K562 (cell line): ENCODE data around the gene TBC1D20. TPM values are rescaled to one million over a fixed set of nuclear protein-coding genes. Genes with fewer than 3 reads are reported as not detected.
A peak's percentile ranks its signal among the peaks of the same experiment; 100 is the strongest.

ENCODE experiments used
- ATAC-seq: fragments of 200-7000 bp; cut with Tn5 transposase; 3 replicates; pipeline ENCODE4 v1.9.1; 2020; ENCODE audit warnings: moderate library complexity
- BruUV-seq: library from RNA; stranded (reverse); fragments of 400-500 nt; replicated peaks from 2 replicates; lab custom pipeline; 2021; lab: Mats Ljungman, UMichigan
- CTCF ChIA-PET: fragments of 300-600 bp; formaldehyde crosslinking; extraction: SDS; loops from one replicate; lab custom pipeline; 2021; ENCODE audit warnings: low intra/inter-chr PET ratio; lab: Yijun Ruan, JAX
- POLR2A ChIA-PET: fragments of 300-600, 350-650 bp; sonication (Branson Sonifier 250); formaldehyde crosslinking; extraction: SDS; loops from one replicate; lab custom pipeline; 2021; ENCODE audit warnings: antibody characterized with exemption, inconsistent platforms; lab: Yijun Ruan, JAX
- DNase-seq, 4 experiments: peaks; one replicate each; pipeline versions ENCODE4 v3.0.0 to v3.0.0-alpha.2; 2011 to 2018; ENCODE audit warnings: low spot score in 3 of 4, mixed read lengths in 3 of 4; ENCODE audit errors: extremely low read depth in 1 of 4
- FAIRE-seq: peaks from 2 replicates; lab custom pipeline; 2011; peaks lifted over from hg19 to GRCh38; lab: Jason Lieb, UNC
- H2AFZ ChIP-seq: 2 replicates; pipeline ENCODE4 v1.6.0; 2011; ENCODE audit warnings: low read depth, low read length, control low read depth, inconsistent platforms
- H3K27ac ChIP-seq: fragments of 200-600 bp; 3 replicates; pipeline ENCODE4 v1.8.0; 2011; ENCODE audit warnings: low read depth, mild to moderate bottlenecking, control low read depth, inconsistent platforms, low read length, moderate library complexity, mixed read lengths; ENCODE audit errors: extremely low read depth
- H3K27me3 ChIP-seq, 2 experiments: fragments of 300-600 bp in 1 of 2; 2 replicates in 1 of 2; 3 replicates in 1 of 2; pipeline versions ENCODE4 v1.6.0 to v1.8.0; 2011; ENCODE audit warnings: inconsistent platforms in 2 of 2, low read length in 2 of 2, mild to moderate bottlenecking in 1 of 2, mixed read lengths in 1 of 2, moderate library complexity in 1 of 2; ENCODE audit not compliant: control insufficient read depth in 2 of 2, insufficient read depth in 2 of 2
- H3K36me3 ChIP-seq: fragments of 300-600 bp; 3 replicates; pipeline ENCODE4 v1.8.0; 2011; ENCODE audit warnings: mild to moderate bottlenecking, low read length, inconsistent platforms; ENCODE audit not compliant: control insufficient read depth, insufficient read depth
- H3K4me1 ChIP-seq, 2 experiments: fragments of 200-600 bp in 1 of 2; replicated peaks in 1 of 2; 2 replicates in 1 of 2; 3 replicates in 1 of 2; pipeline versions ENCODE4 v1.5.1 to v1.8.0; 2011; ENCODE audit warnings: inconsistent platforms in 2 of 2, low read length in 2 of 2, mild to moderate bottlenecking in 1 of 2, mixed read lengths in 1 of 2, moderate library complexity in 1 of 2; ENCODE audit not compliant: control insufficient read depth in 2 of 2, insufficient read depth in 2 of 2
- H3K4me2 ChIP-seq: 2 replicates; pipeline ENCODE4 v1.6.1; 2011; ENCODE audit warnings: low read length, control low read depth, inconsistent platforms, mixed read lengths; ENCODE audit not compliant: insufficient read depth
- H3K4me3 ChIP-seq: fragments of 200-600 bp; sonication (generic), shearing (Covaris generic); 2 replicates; pipeline ENCODE4 v1.5.1; 2016; ENCODE audit warnings: control low read depth, inconsistent platforms
- H3K79me2 ChIP-seq: fragments of 200-600 bp; 3 replicates; pipeline ENCODE4 v1.8.0; 2011; ENCODE audit warnings: low read length, inconsistent platforms; ENCODE audit not compliant: control insufficient read depth, insufficient read depth
- H3K9ac ChIP-seq, 2 experiments: 2 replicates each; pipeline versions ENCODE4 v1.6.0 to v1.6.1; 2011; ENCODE audit warnings: low read depth in 2 of 2, low read length in 2 of 2, control low read depth in 1 of 2, inconsistent platforms in 1 of 2, mild to moderate bottlenecking in 1 of 2, mixed read lengths in 1 of 2; ENCODE audit not compliant: insufficient read depth in 1 of 2
- H3K9me1 ChIP-seq: one replicate; pipeline ENCODE4 v1.6.0; 2011; ENCODE audit warnings: inconsistent platforms, mild to moderate bottlenecking, low read length, moderate library complexity; ENCODE audit not compliant: control insufficient read depth, insufficient read depth
- H3K9me3 ChIP-seq: replicated peaks from 2 replicates; pipeline ENCODE4 v1.5.1; 2011; ENCODE audit warnings: low read depth, low read length, inconsistent platforms; ENCODE audit not compliant: control insufficient read depth, insufficient read depth
- H4K20me1 ChIP-seq: replicated peaks from 2 replicates; pipeline ENCODE4 v1.6.1; 2011; ENCODE audit warnings: low read length, inconsistent platforms, mixed read lengths; ENCODE audit not compliant: control insufficient read depth, insufficient read depth
- C11orf30 ChIP-seq: fragments of 450-650 bp; IDR thresholded peaks from 2 replicates; pipeline ENCODE4 v1.6.1; 2016; ENCODE audit warnings: low read depth, mild to moderate bottlenecking
- DLX4 ChIP-seq: fragments of 250-450 bp; sonication (Bioruptor Pico); IDR thresholded peaks from 2 replicates; pipeline ENCODE4 v1.6.1; 2021; ENCODE audit warnings: mild to moderate bottlenecking
- MAZ ChIP-seq, 2 experiments: fragments of 450-650 bp in 1 of 2; sonication (generic) in 1 of 2; formaldehyde crosslinking; IDR thresholded peaks in 1 of 2; conservative IDR thresholded peaks in 1 of 2; 2 replicates each; pipeline versions ENCODE4 v1.4.0 to v1.5.0; 2020; ENCODE audit warnings: mild to moderate bottlenecking in 1 of 2, missing genetic modification reagents in 1 of 2
- POLR2AphosphoS2 ChIP-seq: IDR thresholded peaks from 2 replicates; pipeline ENCODE4 v1.6.1; 2012; ENCODE audit warnings: low read length, improper control_type of control experiment
- WGBS: fragments of 100-300 bp; shearing (Covaris generic); methylation state at CpG from one replicate; pipeline ENCODE4 v1.1.6; 2016; ENCODE audit warnings: low coverage, mixed read lengths; ENCODE audit not compliant: insufficient coverage; ENCODE audit errors: missing lambda C conversion rate; 5-methylcytosine and 5-hydroxymethylcytosine counted together
- in situ Hi-C: fragments of 300-500 bp; cut with MboI; formaldehyde crosslinking; loops from 4 replicates; pipeline ENCODE4 v1.15.0; 2018; ENCODE audit warnings: inconsistent platforms, mixed read lengths
- intact Hi-C: fragments of 100-400 bp; cut with micrococcal nuclease; formaldehyde crosslinking; loops from 2 replicates; pipeline ENCODE4 v1.14.2; 2022
- polyA plus RNA-seq, 8 experiments: library from polyadenylated mRNA; depleted of rRNA in 4 of 8; stranded (reverse) in 5 of 8; unstranded in 3 of 8; fragments of >200 nt; fragmentation: Nextera tagmentation in 2 of 8; fragmentation: Illumina TruSeq in 1 of 8; extraction: Ambion mirVana in 2 of 8; extraction: Trizol in 1 of 8; gene quantifications; 2 replicates each; pipeline versions ENCODE4 v1.2.1 to v1.2.3, GENCODE V29; 2011 to 2014; ENCODE audit warnings: inconsistent platforms in 1 of 8, missing spikeins in 1 of 8
- total RNA-seq, 7 experiments: library from RNA; depleted of rRNA in 6 of 7; stranded (reverse); fragments of >200 nt in 6 of 7; fragmentation: Illumina TruSeq in 2 of 7; extraction: Trizol in 2 of 7; gene quantifications; 2 replicates each; pipeline versions ENCODE4 v1.2.1 to v1.2.3, GENCODE V29; 2011 to 2021; ENCODE audit warnings: low replicate concordance in 1 of 7

TBC1D20 gene
- total and polyA plus RNA-seq, 9 of the 15 experiments (the other 6 are each of a cell fraction or from before 2014, with no cell fraction given): 7.0 to 25.3 (median 15.1) TPM

- Histone ChIP-seq H3K9me1 (peaks cover 3% of the 10 kb centered on the region), H3K4me1 (peaks cover 0 to 6% of the 10 kb centered on the region in 2 experiments; a peak in 2 of 5 replicates), H3K4me3 (no peak overlapping the region), H3K27me3 (no peaks in the 10 kb centered on the region), H3K4me2 (no peak overlapping the region), H3K27ac (no peak overlapping the region), H3K9me3 (no peaks in the 10 kb centered on the region), H3K36me3 (peaks cover 67% of the 10 kb centered on the region), H3K79me2 (no peaks in the 10 kb centered on the region), H4K20me1 (no peaks in the 10 kb centered on the region), H3K9ac (no peak overlapping the region), H2AFZ (no peak overlapping the region)
- in situ Hi-C loops: no loop called here
- intact Hi-C loops: no loop called here
- CTCF ChIA-PET: no interaction called here
- FAIRE-seq (no peak), DNase-seq (no peak), ATAC-seq (no peak)
- POLR2A ChIA-PET: interaction anchor here (0.6 to 3.2 kb wide), 5 partner anchors 9 to 77 kb away, joined by 3 to 21 read pairs (median 4); no protein-coding TSS in a partner anchor
- TF ChIP-seq MAZ (CRISPR knock-in tag; conservative IDR thresholded peaks at IDR 0.05 in 1 of 2, IDR thresholded peaks at IDR 0.05 in 1 of 2) (no peak), C11orf30 (peak; percentile 9; the same call in 1 of the 2 replicates)
- 94% methylated on average over 5 of the region's 5 CpGs for WGBS
- TSS peak; percentile 13 for BruUV-seq
Observed at GRCh38 chr20:436476-436875, 25.9 kb downstream of the TBC1D20 start.

GRCh38 chr20:435558-435957 is 26.8 kb downstream of the TBC1D20 start:
- POLR2A ChIA-PET: interaction anchor here (0.8 to 1.6 kb wide), 3 partner anchors 10 to 83 kb away, joined by 3 to 9 read pairs (median 3); no protein-coding TSS in a partner anchor
- Histone ChIP-seq H4K20me1 (no peaks in the 10 kb centered on the region), H3K4me1 (peaks cover 0 to 7% of the 10 kb centered on the region in 2 experiments; a peak in 2 of 5 replicates), H3K9me1 (peaks cover 3% of the 10 kb centered on the region), H3K4me2 (no peak overlapping the region), H2AFZ (no peak overlapping the region), H3K27me3 (no peaks in the 10 kb centered on the region), H3K36me3 (peaks cover 65% of the 10 kb centered on the region), H3K79me2 (no peaks in the 10 kb centered on the region), H3K27ac (no peak overlapping the region), H3K9ac (no peak overlapping the region), H3K4me3 (no peak overlapping the region), H3K9me3 (no peaks in the 10 kb centered on the region)
- BruUV-seq: no TSS peak
- CTCF ChIA-PET: no interaction called here
- ATAC-seq: no peak
- DNase-seq: no peak
- in situ Hi-C loops (no loop called here), intact Hi-C loops (no loop called here)
- FAIRE-seq: no peak
- WGBS: 88% methylated on average over 6 of the region's 7 CpGs
- TF ChIP-seq DLX4 (no peak), POLR2AphosphoS2 (peak; percentile 58; the same call in 1 of the 2 replicates)
